ENCODE measurements around the gene UBE2J2. TPM values are rescaled to one million over a fixed set of nuclear protein-coding genes. Genes with fewer than 3 reads are reported as not detected.

The UBE2J2 gene
- total RNA-seq, 1 experiment from 2014 or later, result 83.4 TPM

DNA sequence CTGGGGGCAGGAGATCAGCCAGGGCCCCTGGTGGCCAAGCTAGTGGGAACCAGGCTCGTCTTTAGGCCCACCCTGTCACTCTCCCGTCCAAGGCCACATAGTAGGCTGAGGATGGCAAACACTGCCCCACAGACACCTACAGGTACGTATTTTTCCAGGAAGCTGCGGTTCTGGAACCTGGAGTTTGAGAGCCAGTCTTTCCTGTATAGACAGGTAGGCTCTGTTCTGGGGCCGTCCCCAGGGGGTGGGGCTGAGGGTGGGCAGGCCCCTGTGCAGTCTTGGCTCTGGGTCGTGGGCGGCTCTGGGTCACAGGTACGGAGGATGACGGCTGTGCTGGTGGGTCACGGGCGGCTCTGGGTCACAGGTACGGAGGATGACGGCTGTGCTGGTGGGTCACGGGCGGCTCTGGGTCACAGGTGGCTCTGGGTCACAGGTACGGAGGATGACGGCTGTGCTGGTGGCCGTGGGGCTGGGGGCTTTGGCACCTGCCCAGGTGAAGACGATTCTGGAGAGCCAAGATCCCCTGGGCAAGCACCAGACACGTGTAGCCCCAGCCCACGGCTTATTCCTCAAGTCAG lies 36.9 kb upstream of the UBE2J2 start:
- Histone ChIP-seq H3K23me2 (ENCODE audit: insufficient read length, low read depth, low read length, poor library complexity, severe bottlenecking) (peaks cover 15% of the 10 kb centered on the region), H3K9ac (ENCODE audit: extremely low read depth, insufficient read length, low read length) (no peak overlapping the region), H3K9me3 (ENCODE audit: control insufficient read depth, low read depth, low read length) (no peaks in the 10 kb centered on the region), H3K4me1 (ENCODE audit: insufficient read depth, low read length) (peaks cover 5% of the 10 kb centered on the region; the same call in 1 of the 2 replicates), H4K8ac (replicated peaks; ENCODE audit: insufficient read length, low read depth, low read length) (no peak overlapping the region), H3K4me2 (ENCODE audit: insufficient read depth, insufficient read length, low read length) (no peak overlapping the region), H3K23ac (ENCODE audit: insufficient read length, low read depth, low read length) (no peak overlapping the region), H4K20me1 (ENCODE audit: control insufficient read depth, insufficient read depth, insufficient read length) (no peaks in the 10 kb centered on the region), H3T11ph (ENCODE audit: low read length) (no peak overlapping the region), H4K5ac (ENCODE audit: insufficient read length, low read depth, low read length) (no peak overlapping the region), H2BK20ac (ENCODE audit: low read depth, low read length, poor library complexity, severe bottlenecking) (no peak overlapping the region), H2BK12ac (ENCODE audit: insufficient read length, low read depth, low read length) (no peak overlapping the region), H3K18ac (ENCODE audit: insufficient read length, low read depth, low read length) (no peak overlapping the region), H2AK5ac (ENCODE audit: insufficient read length, low read length) (no peak overlapping the region), H3K27ac (ENCODE audit: insufficient read length, low read depth, low read length) (no peak overlapping the region), H2BK120ac (ENCODE audit: low read depth, low read length, poor library complexity, severe bottlenecking) (no peak overlapping the region), H3K14ac (ENCODE audit: insufficient read depth, low read length) (no peak overlapping the region), H2BK5ac (ENCODE audit: insufficient read length, low read length) (no peak overlapping the region), H3K79me2 (ENCODE audit: insufficient read depth, low read length) (no peaks in the 10 kb centered on the region), H4K91ac (ENCODE audit: insufficient read length, low read depth, low read length) (no peak overlapping the region), H3K27me3 (ENCODE audit: insufficient read depth, low read length) (no peaks in the 10 kb centered on the region), H3K79me1 (ENCODE audit: insufficient read depth, low read depth, low read length, poor library complexity, severe bottlenecking) (no peaks in the 10 kb centered on the region), H2AFZ (ENCODE audit: low read length) (no peak overlapping the region), H3K4ac (ENCODE audit: low read depth, low read length) (no peak overlapping the region), H2BK15ac (ENCODE audit: low read depth, low read length) (no peak overlapping the region), H3K56ac (ENCODE audit: insufficient read length, low read depth, low read length) (no peak overlapping the region)
- H3K27ac Mint-ChIP-seq, result no peak overlapping the region
- peaks cover 7 to 34% (median 31%) of the 10 kb centered on the region in 3 experiments for H3K36me3 Mint-ChIP-seq (ENCODE audit: insufficient read depth in 1 of 3, low read depth in 3 of 3)
- no peak for TF ChIP-seq CTCF (conservative IDR thresholded peaks at IDR 0.05)
- peaks cover 16 to 26% of the 10 kb centered on the region in 2 experiments for H3K4me1 Mint-ChIP-seq
- WGBS (ENCODE audit: extremely low coverage, insufficient read length, low lambda C conversion rate), result no CpG with 5 or more reads among the region's 21 CpGs
- H3K4me3 Mint-ChIP-seq, result peak overlapping the region; percentile 29 to 80; a peak in 4 of 5 replicates
- H3K9me3 Mint-ChIP-seq, result no peaks in the 10 kb centered on the region; a peak in 1 of 5 replicates
- peaks cover 3% of the 10 kb centered on the region; the same call in 1 of the 2 replicates for H3K27me3 Mint-ChIP-seq (ENCODE audit: low read depth)
- DNase-seq, result no peak

Measured in H9 (cell line).